GM23248 (cell line): ENCODE measurements around the gene GOLT1B.

Experiments
- EZH2 ChIP-seq: fragments of 200-600 bp; sonication (generic); IDR thresholded peaks from 2 replicates; pipeline ENCODE4 v1.6.1; 2018; ENCODE audit warnings: antibody characterized with exemption, mild to moderate bottlenecking; ENCODE audit not compliant: insufficient read depth, poor library complexity, severe bottlenecking
- EZH2phosphoT487 ChIP-seq: fragments of 200-600 bp; sonication (generic); IDR thresholded peaks from 2 replicates; pipeline ENCODE4 v1.6.1; 2018; ENCODE audit warnings: antibody characterized with exemption, moderate library complexity, mild to moderate bottlenecking, low read depth; ENCODE audit not compliant: insufficient read depth

- TF ChIP-seq EZH2 (no peak), EZH2phosphoT487 (no peak)
Measured at GRCh38 chr12:21475552-21475951, 26.0 kb upstream of the GOLT1B start.
